ENCODE results near the gene ACAA1. TPM values are rescaled to one million over a fixed set of nuclear protein-coding genes. Genes with fewer than 3 reads are reported as not detected.

The ACAA1 gene
- total and polyA plus RNA-seq, 12 donors: 42.3 to 200 (median 106) TPM

- no peaks in the 10 kb centered on the region for H3K27me3 ChIP-seq
- no peak for TF ChIP-seq CTCF (IDR thresholded peaks at IDR 0.05)
- no peak for TF ChIP-seq POLR2A (IDR thresholded peaks at IDR 0.05)
- DNase-seq: peak in 1 of 7 donors; percentile 10
- H3K9me3 ChIP-seq (replicated peaks in 1 of 3): no peaks in the 10 kb centered on the region
- intact Hi-C loops (cut with DNase I): loop anchor here in 1 of 2 donors (10.0 kb wide), 1 partner anchor 118 kb away; no protein-coding TSS in a partner anchor
- WGBS, 4 donors: 86 to 97% (median 95%) methylated on average over 3 to 6 of the region's 6 CpGs
- H3K36me3 ChIP-seq (replicated peaks in 1 of 2): peaks cover 0 to 100% of the 10 kb centered on the region in 2 donors
- H3K4me1 ChIP-seq (replicated peaks in 1 of 2): peaks cover 4 to 9% of the 10 kb centered on the region in 2 donors
- no peak overlapping the region for H3K4me3 ChIP-seq
- no peak overlapping the region for H3K27ac ChIP-seq
These were observed 10.6 kb downstream of the ACAA1 start for GRCh38 chr3:38126121-38126892.

GRCh38 chr3:38125305-38126120 is 11.4 kb downstream of the ACAA1 start:
- intact Hi-C loops (cut with DNase I): loop anchor here in 1 of 2 donors (10.0 kb wide), 1 partner anchor 119 kb away; no protein-coding TSS in a partner anchor

GRCh38 chr3:38124324-38125122 is 12.4 kb downstream of the ACAA1 start:
- intact Hi-C loops (cut with DNase I): loop anchor here (5.0 to 10.0 kb wide), 2 partner anchors 117 to 120 kb away; no protein-coding TSS in a partner anchor
- TF ChIP-seq POLR2A (IDR thresholded peaks at IDR 0.05) (no peak), CTCF (IDR thresholded peaks at IDR 0.05) (no peak)
- H3K36me3 ChIP-seq (replicated peaks in 1 of 2): peaks cover 0 to 97% of the 10 kb centered on the region in 2 donors

More at GRCh38 chr3:38125305-38126120, 11.4 kb downstream of the ACAA1 start:
- H3K27ac ChIP-seq: no peak overlapping the region
- peaks cover 4 to 9% of the 10 kb centered on the region in 2 donors for H3K4me1 ChIP-seq (replicated peaks in 1 of 2)
- TF ChIP-seq POLR2A (IDR thresholded peaks at IDR 0.05) (no peak), CTCF (IDR thresholded peaks at IDR 0.05) (no peak)
- peaks cover 0 to 100% of the 10 kb centered on the region in 2 donors for H3K36me3 ChIP-seq (replicated peaks in 1 of 2)
- H3K9me3 ChIP-seq (replicated peaks in 1 of 3): no peaks in the 10 kb centered on the region
- no peak overlapping the region for H3K4me3 ChIP-seq
- DNase-seq: no peak
- WGBS, 4 donors: 93 to 97% (median 96%) methylated on average over 6 to 11 of the region's 11 CpGs
- no peaks in the 10 kb centered on the region for H3K27me3 ChIP-seq

More at GRCh38 chr3:38124324-38125122, 12.4 kb downstream of the ACAA1 start:
- Histone ChIP-seq H3K4me3 (no peak overlapping the region), H3K27ac (no peak overlapping the region), H3K4me1 (replicated peaks in 1 of 2) (peaks cover 4 to 8% of the 10 kb centered on the region in 2 donors), H3K9me3 (replicated peaks in 1 of 3) (no peaks in the 10 kb centered on the region), H3K27me3 (no peaks in the 10 kb centered on the region)
- 77 to 88% (median 83%) methylated on average over 7 of the region's 7 CpGs for WGBS, 4 donors
- peak in 1 of 7 donors; percentile 8 for DNase-seq
